ENCODE results near the gene SDK1.
"Not testable (repeated sequence)": the region's sequence is repeated elsewhere in the genome, so short reads cannot be mapped to it uniquely, and the experiment has no call there.

The SDK1 gene

DNA sequence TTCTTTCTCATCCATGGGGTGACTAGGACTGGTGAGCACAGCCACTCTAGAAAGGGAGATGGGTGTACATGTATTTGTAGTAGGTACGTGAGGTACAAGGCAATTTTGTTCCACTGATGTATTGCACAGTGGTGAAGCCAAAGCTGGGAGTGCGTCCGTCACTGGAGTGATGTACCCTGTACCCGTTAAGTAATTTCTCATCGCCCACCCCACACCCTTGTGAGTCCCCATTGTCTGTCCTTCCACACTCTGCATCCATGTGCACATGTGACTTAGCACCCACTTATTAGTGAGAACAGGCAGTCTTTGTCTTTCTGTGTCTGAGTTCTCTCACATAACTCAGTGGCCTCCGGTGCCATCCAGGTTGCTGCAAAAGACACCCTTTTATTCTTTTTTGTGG, 658.3 kb downstream of the SDK1 start:
- TF ChIP-seq, protein P1, sequence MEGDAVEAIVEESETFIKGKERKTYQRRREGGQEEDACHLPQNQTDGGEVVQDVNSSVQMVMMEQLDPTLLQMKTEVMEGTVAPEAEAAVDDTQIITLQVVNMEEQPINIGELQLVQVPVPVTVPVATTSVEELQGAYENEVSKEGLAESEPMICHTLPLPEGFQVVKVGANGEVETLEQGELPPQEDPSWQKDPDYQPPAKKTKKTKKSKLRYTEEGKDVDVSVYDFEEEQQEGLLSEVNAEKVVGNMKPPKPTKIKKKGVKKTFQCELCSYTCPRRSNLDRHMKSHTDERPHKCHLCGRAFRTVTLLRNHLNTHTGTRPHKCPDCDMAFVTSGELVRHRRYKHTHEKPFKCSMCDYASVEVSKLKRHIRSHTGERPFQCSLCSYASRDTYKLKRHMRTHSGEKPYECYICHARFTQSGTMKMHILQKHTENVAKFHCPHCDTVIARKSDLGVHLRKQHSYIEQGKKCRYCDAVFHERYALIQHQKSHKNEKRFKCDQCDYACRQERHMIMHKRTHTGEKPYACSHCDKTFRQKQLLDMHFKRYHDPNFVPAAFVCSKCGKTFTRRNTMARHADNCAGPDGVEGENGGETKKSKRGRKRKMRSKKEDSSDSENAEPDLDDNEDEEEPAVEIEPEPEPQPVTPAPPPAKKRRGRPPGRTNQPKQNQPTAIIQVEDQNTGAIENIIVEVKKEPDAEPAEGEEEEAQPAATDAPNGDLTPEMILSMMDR (IDR thresholded peaks at IDR 0.05; ENCODE audit: poor library complexity, severe bottlenecking), result no peak
- H3K4me1 ChIP-seq (ENCODE audit: insufficient read depth, poor library complexity, severe bottlenecking), result peaks cover 5% of the 10 kb centered on the region
- DNase-seq (ENCODE audit: low spot score), result no peak
- H3K4me3 ChIP-seq (ENCODE audit: severe bottlenecking), result no peak overlapping the region
- ATAC-seq (ENCODE audit: low read depth), result no peak
- no peak overlapping the region for H3K27ac ChIP-seq (ENCODE audit: poor library complexity, severe bottlenecking)
- no peaks in the 10 kb centered on the region for H3K36me3 ChIP-seq (ENCODE audit: low read depth)
- H3K9me3 ChIP-seq (ENCODE audit: severe bottlenecking), result no peaks in the 10 kb centered on the region
- H3K27me3 ChIP-seq (ENCODE audit: insufficient read depth, poor library complexity, severe bottlenecking), result no peaks in the 10 kb centered on the region

DNA sequence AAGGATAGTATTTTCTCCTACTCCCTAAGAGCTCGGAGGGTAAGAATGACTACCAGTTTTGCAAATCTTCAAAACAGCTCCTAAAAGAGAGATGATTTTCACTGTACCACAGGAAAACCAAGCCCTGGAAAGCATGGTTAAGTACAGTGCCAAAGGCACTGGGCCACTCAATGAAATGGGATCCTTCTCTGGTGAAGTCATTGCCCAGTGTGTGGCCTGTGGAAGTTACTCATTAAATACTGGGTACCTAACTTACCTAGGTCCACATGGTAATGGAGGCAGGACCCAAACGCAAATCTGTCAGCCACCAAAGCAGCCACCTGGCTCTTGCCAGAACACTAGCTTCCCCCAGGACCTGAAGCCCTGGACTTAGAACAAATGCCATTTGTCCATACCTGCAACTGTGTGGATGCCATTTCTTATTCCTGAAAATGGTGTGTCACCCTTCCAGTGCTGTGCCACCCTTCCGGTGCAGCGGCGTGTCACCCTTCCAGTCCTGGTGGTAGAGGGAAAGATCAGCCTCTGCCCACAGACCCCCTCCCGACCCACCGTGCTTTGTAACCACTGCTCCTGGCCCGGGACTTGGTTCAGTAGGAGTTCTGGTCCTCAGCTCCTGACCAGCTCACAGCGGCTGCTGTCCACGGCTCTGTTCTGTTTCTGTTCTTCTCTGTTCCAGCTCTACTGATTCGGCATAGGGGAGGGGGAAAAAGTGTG, 659.2 kb downstream of the SDK1 start:
- no peak for ATAC-seq (ENCODE audit: low read depth)
- Histone ChIP-seq H3K9me3 (ENCODE audit: severe bottlenecking) (no peaks in the 10 kb centered on the region), H3K36me3 (ENCODE audit: low read depth) (no peaks in the 10 kb centered on the region), H3K27me3 (ENCODE audit: insufficient read depth, poor library complexity, severe bottlenecking) (no peaks in the 10 kb centered on the region), H3K4me1 (ENCODE audit: insufficient read depth, poor library complexity, severe bottlenecking) (peaks cover 5% of the 10 kb centered on the region), H3K27ac (ENCODE audit: poor library complexity, severe bottlenecking) (no peak overlapping the region), H3K4me3 (ENCODE audit: severe bottlenecking) (no peak overlapping the region)
- TF ChIP-seq, protein P1 (IDR thresholded peaks at IDR 0.05; ENCODE audit: poor library complexity, severe bottlenecking), result no peak
- DNase-seq (ENCODE audit: low spot score), result no peak

DNA sequence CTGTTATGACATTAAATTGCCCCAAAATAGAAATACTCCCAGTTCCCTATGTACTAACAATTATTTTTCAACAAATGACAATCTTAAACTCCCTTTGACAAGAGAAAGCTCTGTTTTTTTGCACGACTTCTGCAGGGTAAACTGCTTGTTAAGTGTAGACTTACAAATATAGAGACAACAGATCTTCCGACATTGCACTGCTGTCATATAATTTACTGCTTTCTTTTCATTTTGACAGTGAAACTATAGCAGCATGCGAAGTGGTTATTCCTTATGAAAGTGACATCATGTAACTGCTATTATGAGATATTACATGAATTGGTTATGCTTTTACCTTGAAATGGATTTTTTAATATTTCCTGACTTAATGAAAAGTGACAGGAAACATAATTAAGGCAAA, 659.9 kb downstream of the SDK1 start:
- Histone ChIP-seq H3K4me3 (ENCODE audit: severe bottlenecking) (no peak overlapping the region), H3K27ac (ENCODE audit: poor library complexity, severe bottlenecking) (no peak overlapping the region), H3K4me1 (ENCODE audit: insufficient read depth, poor library complexity, severe bottlenecking) (no peaks in the 10 kb centered on the region), H3K27me3 (ENCODE audit: insufficient read depth, poor library complexity, severe bottlenecking) (no peaks in the 10 kb centered on the region), H3K36me3 (ENCODE audit: low read depth) (no peaks in the 10 kb centered on the region), H3K9me3 (ENCODE audit: severe bottlenecking) (no peaks in the 10 kb centered on the region)
- ATAC-seq (ENCODE audit: low read depth) (no peak), DNase-seq (ENCODE audit: low spot score) (no peak)
- TF ChIP-seq, protein P1 (IDR thresholded peaks at IDR 0.05; ENCODE audit: poor library complexity, severe bottlenecking), result no peak

DNA sequence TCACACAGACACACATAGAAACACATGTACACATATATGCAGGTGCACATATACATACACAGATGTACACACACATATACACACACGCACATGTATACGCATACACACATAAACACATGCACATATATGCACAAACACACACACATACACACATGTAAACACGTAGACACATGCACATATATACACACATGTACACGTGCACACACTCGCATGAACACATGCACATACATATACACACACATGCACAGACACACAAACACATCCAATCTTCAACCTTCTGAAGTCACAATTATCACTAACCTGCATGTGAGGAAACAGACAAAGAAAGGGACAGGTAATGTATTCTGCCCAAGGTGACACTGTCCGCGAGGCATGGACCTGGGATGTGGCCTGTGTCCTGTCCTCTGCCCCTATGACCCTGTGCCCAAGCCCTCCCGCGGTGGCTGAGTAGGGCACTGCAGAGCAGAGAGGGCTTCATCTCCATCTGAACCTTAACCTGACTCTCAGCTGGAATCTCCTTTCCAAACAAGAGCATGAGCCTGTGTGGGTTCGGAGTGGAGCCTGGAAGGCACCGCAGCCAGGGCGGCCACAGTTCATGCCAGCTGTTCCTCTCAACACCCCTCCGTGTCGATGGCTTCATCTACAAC, 660.9 kb downstream of the SDK1 start:
- H3K27ac ChIP-seq (ENCODE audit: poor library complexity, severe bottlenecking), result no peak overlapping the region
- H3K36me3 ChIP-seq (ENCODE audit: low read depth), result no peaks in the 10 kb centered on the region
- H3K27me3 ChIP-seq (ENCODE audit: insufficient read depth, poor library complexity, severe bottlenecking), result no peaks in the 10 kb centered on the region
- TF ChIP-seq, protein P1 (IDR thresholded peaks at IDR 0.05; ENCODE audit: poor library complexity, severe bottlenecking), result no peak
- no peaks in the 10 kb centered on the region for H3K4me1 ChIP-seq (ENCODE audit: insufficient read depth, poor library complexity, severe bottlenecking)
- no peaks in the 10 kb centered on the region for H3K9me3 ChIP-seq (ENCODE audit: severe bottlenecking)
- ATAC-seq (ENCODE audit: low read depth) (no peak), DNase-seq (ENCODE audit: low spot score) (no peak)
- no peak overlapping the region for H3K4me3 ChIP-seq (ENCODE audit: severe bottlenecking)

DNA sequence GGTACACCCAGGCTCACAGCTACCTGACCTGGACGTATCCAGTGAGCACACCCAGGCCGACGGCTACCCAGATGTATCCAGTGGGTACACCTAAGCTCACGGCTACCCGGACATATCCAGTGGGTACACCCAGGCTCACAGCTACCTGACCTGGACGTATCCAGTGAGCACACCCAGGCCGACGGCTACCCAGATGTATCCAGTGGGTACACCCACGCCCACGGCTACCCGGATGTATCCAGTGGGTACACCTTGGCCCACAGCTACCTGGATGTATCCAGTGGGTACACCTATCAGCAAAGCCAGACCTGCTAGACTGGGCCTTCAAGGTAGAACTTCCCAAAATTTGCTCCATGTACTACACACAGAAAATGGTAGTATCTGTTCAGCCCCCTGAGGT, 662.7 kb downstream of the SDK1 start:
- DNase-seq (ENCODE audit: low spot score); H3K9me3 ChIP-seq (ENCODE audit: severe bottlenecking); H3K36me3 ChIP-seq (ENCODE audit: low read depth); H3K4me3 ChIP-seq (ENCODE audit: severe bottlenecking); H3K4me1 ChIP-seq (ENCODE audit: insufficient read depth, poor library complexity, severe bottlenecking); H3K27me3 ChIP-seq (ENCODE audit: insufficient read depth, poor library complexity, severe bottlenecking); H3K27ac ChIP-seq (ENCODE audit: poor library complexity, severe bottlenecking); ATAC-seq (ENCODE audit: low read depth): not testable (repeated sequence)

Data from RWPE2 (cell line).